Hippocampal formation (tissue), 2 donors: Measurements from ENCODE around the gene PKN3.

Experiments
- DNase-seq, 2 donors: peaks; one replicate each; lab custom pipeline; 2025; lab: John Stamatoyannopoulos, UW

Gene PKN3

GRCh38 chr9:128716581-128717254, 14.4 kb downstream of the PKN3 start:
- DNase-seq = no peak

GRCh38 chr9:128718047-128718446, 15.7 kb downstream of the PKN3 start:
- DNase-seq = no peak

- DNase-seq = no peak
These were observed 16.2 kb downstream of the PKN3 start for GRCh38 chr9:128718475-128718874.

GRCh38 chr9:128719919-128720605, 17.8 kb downstream of the PKN3 start:
- DNase-seq = no peak

- no peak for DNase-seq
These were observed 18.7 kb downstream of the PKN3 start for GRCh38 chr9:128720841-128721486.

- no peak for DNase-seq
These were observed 19.2 kb downstream of the PKN3 start for GRCh38 chr9:128721487-128722010.

- no peak for DNase-seq
These were observed 20.4 kb downstream of the PKN3 start for GRCh38 chr9:128722380-128723351.

- DNase-seq = no peak
These were observed 21.1 kb downstream of the PKN3 start for GRCh38 chr9:128723352-128723865.

GRCh38 chr9:128723866-128724743, 21.8 kb downstream of the PKN3 start, which contains the start of gene ZDHHC12:
Gene ZDHHC12 (minus strand): TSS chr9:128724127. CDS start chr9:128724093, 34 bp downstream.
- DNase-seq = peak; percentile 76 to 83

GRCh38 chr9:128724744-128725211, 22.5 kb downstream of the PKN3 start:
- peak; percentile 30 to 33 for DNase-seq

- DNase-seq = no peak
These were observed 25.4 kb downstream of the PKN3 start for GRCh38 chr9:128727640-128728248.

GRCh38 chr9:128728298-128728697, 26.0 kb downstream of the PKN3 start:
- no peak for DNase-seq

- DNase-seq = peak in 1 of 2 donors; percentile 1
These were observed 27.0 kb downstream of the PKN3 start for GRCh38 chr9:128729302-128729701.

GRCh38 chr9:128729766-128730517, 27.6 kb downstream of the PKN3 start:
- DNase-seq = no peak

- no peak for DNase-seq
These were observed 28.8 kb downstream of the PKN3 start for GRCh38 chr9:128731093-128731492.

GRCh38 chr9:128731691-128732090, 29.4 kb downstream of the PKN3 start:
- DNase-seq = no peak

GRCh38 chr9:128732576-128732975, 30.3 kb downstream of the PKN3 start:
- no peak for DNase-seq

- peak in 1 of 2 donors; percentile 34 for DNase-seq
These were observed 31.0 kb downstream of the PKN3 start for GRCh38 chr9:128733256-128733655.

GRCh38 chr9:128735373-128735772, 33.1 kb downstream of the PKN3 start:
- DNase-seq = no peak
